ENCODE data around the gene SNAP29. TPM values are rescaled to one million over a fixed set of nuclear protein-coding genes. Genes with fewer than 3 reads are reported as not detected.
"Not testable (repeated sequence)": the region's sequence is repeated elsewhere in the genome, so short reads cannot be mapped to it uniquely, and the experiment has no call there.

SNAP29 gene
- total and polyA plus RNA-seq, 3 donors from 2014 or later: 41.8 to 127 (median 47.7) TPM

DNA sequence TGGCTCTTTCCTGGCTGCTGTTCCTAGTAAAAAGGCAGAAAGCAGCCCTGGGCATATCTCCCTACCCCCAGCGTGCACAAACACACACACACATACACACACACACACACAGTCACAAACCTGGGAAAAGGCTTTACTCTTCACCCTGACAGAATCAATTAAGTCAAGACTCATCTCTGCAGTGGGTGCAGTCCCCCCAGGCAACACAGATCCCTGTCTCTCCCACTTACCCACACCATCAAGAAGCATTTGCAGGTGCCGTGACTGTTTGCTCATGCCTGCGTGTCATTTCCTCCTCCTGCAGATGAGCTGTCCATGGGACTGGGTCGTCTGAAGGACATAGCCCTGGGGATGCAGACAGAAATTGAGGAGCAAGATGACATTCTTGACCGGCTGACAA is 28.6 kb downstream of the SNAP29 start:
- TF ChIP-seq, protein P1, sequence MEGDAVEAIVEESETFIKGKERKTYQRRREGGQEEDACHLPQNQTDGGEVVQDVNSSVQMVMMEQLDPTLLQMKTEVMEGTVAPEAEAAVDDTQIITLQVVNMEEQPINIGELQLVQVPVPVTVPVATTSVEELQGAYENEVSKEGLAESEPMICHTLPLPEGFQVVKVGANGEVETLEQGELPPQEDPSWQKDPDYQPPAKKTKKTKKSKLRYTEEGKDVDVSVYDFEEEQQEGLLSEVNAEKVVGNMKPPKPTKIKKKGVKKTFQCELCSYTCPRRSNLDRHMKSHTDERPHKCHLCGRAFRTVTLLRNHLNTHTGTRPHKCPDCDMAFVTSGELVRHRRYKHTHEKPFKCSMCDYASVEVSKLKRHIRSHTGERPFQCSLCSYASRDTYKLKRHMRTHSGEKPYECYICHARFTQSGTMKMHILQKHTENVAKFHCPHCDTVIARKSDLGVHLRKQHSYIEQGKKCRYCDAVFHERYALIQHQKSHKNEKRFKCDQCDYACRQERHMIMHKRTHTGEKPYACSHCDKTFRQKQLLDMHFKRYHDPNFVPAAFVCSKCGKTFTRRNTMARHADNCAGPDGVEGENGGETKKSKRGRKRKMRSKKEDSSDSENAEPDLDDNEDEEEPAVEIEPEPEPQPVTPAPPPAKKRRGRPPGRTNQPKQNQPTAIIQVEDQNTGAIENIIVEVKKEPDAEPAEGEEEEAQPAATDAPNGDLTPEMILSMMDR (IDR thresholded peaks at IDR 0.05): no peak
- TF ChIP-seq POLR2A (IDR thresholded peaks at IDR 0.05): no peak
- no peaks in the 10 kb centered on the region for H3K36me3 ChIP-seq (ENCODE audit: low read depth, missing control alignments)

DNA sequence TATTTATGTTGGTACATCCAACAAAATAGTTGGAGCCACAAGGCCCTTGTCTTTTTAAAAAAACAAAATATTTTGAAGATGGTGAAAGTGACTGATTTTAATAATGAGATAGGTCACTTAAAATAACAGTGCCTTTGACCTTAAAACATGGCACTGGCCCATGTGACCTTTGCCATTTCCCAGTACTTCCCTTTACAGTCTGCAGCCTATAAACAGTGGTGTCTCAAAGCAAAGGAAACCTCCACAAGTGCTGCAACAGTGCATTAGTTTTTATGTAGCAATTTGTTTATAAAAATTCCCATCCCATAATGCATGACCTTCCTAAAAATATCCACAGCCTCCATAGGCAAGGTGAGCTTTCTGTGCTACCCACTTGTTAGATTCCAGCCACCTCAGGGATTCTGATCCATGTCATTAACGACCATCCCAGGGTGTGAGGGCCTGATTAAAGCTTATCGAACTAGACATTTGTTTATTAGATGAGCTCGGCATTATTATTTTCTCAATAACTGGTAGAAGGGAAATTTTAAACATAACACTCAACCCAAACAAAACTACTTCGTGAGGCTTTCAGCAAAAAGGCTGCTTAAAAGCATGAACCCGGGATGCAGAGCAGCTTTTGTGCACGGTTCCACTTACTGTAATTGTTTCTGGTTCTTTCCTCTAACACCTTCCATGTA is 30.4 kb downstream of the SNAP29 start:
- H3K27ac ChIP-seq: no peak overlapping the region
- TF ChIP-seq, protein P1 (IDR thresholded peaks at IDR 0.05): no peak
- TF ChIP-seq POLR2A (IDR thresholded peaks at IDR 0.05): no peak
- no peak for DNase-seq
- H3K27me3 ChIP-seq: no peaks in the 10 kb centered on the region
- no peaks in the 10 kb centered on the region for H3K9me3 ChIP-seq
- WGBS, 2 donors: 91 to 94% methylated on average over 6 of the region's 6 CpGs
- intact Hi-C loops (cut with DNase I; ENCODE audit: low total_unique reads): no loop called here
- no peak overlapping the region for H3K4me3 ChIP-seq
- H3K36me3 ChIP-seq (ENCODE audit: low read depth, missing control alignments): no peaks in the 10 kb centered on the region
- peaks cover 3% of the 10 kb centered on the region for H3K4me1 ChIP-seq

More for the DNA sequence above, 28.6 kb downstream of the SNAP29 start:
- H3K4me3 ChIP-seq: no peak overlapping the region
- WGBS, 2 donors: 84 to 87% methylated on average over 5 of the region's 5 CpGs
- H3K27me3 ChIP-seq: no peaks in the 10 kb centered on the region
- no peak overlapping the region for H3K27ac ChIP-seq
- no peaks in the 10 kb centered on the region for H3K9me3 ChIP-seq
- intact Hi-C loops (cut with DNase I; ENCODE audit: low total_unique reads): no loop called here
- H3K4me1 ChIP-seq: peaks cover 3% of the 10 kb centered on the region
- DNase-seq: no peak

DNA sequence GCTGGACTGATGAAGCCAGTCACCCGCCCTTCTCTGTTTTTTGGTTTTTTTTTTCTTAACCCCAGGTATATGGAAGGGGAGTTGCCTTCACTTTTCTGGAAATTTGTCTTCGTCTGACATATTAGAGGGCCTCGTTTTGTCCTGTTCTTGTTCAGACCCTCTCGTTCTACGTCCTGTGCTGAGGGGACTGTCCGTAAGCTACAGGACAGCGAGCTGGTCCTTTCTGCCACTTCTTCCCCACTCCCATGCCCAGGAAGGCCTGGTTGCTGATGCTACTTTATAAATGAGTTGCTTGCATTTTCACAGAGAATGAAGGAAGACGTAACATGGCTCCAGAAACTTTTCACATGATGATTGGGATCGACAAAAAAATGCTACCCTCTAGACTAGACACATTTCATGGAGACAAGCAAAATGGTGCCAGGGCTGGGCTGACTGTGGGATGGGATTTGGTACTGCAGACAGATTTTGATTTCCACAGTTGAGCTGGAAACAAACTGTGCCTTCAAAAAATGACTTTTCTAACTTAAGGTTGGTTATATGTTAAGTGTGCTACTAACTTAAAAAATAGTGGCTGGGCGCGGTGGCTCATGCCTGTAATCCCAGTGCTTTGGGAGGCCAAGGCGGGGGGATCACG is 31.2 kb downstream of the SNAP29 start:
- Histone ChIP-seq H3K9me3 (no peaks in the 10 kb centered on the region), H3K27ac (no peak overlapping the region), H3K4me3 (no peak overlapping the region), H3K4me1 (peaks cover 3% of the 10 kb centered on the region), H3K36me3 (ENCODE audit: low read depth, missing control alignments) (no peaks in the 10 kb centered on the region), H3K27me3 (no peaks in the 10 kb centered on the region)
- no peak for TF ChIP-seq POLR2A (IDR thresholded peaks at IDR 0.05)
- TF ChIP-seq, protein P1 (IDR thresholded peaks at IDR 0.05): no peak
- intact Hi-C loops (cut with DNase I; ENCODE audit: low total_unique reads): no loop called here
- no peak for DNase-seq
- WGBS, 2 donors: 94 to 96% methylated on average over 13 of the region's 13 CpGs

DNA sequence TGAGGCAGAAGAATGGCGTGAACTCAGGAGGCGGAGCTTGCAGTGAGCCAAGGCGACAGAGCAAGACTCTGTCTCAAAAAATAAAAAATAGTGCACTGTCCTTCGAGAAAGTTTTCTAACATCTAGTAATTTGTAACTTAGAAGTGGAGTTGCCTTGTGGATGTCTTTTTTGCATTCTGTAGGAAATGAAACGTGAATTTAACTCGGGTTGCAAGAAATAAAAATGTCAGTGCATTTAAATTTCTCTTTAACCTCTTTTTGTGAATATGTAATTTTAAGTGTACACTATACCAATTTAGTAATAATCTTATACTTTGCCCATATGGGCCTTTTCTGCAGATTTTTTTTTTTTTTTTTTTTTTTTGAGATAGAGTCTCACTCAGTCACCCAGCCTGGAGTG is 32.2 kb downstream of the SNAP29 start:
- Histone ChIP-seq H3K4me3 (no peak overlapping the region), H3K4me1 (no peaks in the 10 kb centered on the region), H3K9me3 (no peaks in the 10 kb centered on the region), H3K36me3 (ENCODE audit: low read depth, missing control alignments) (no peaks in the 10 kb centered on the region), H3K27ac (no peak overlapping the region), H3K27me3 (no peaks in the 10 kb centered on the region)
- no peak for DNase-seq
- TF ChIP-seq POLR2A (IDR thresholded peaks at IDR 0.05): no peak
- TF ChIP-seq, protein P1 (IDR thresholded peaks at IDR 0.05): no peak
- intact Hi-C loops (cut with DNase I; ENCODE audit: low total_unique reads): no loop called here
- WGBS, 2 donors: 91 to 96% methylated on average over 6 of the region's 6 CpGs

DNA sequence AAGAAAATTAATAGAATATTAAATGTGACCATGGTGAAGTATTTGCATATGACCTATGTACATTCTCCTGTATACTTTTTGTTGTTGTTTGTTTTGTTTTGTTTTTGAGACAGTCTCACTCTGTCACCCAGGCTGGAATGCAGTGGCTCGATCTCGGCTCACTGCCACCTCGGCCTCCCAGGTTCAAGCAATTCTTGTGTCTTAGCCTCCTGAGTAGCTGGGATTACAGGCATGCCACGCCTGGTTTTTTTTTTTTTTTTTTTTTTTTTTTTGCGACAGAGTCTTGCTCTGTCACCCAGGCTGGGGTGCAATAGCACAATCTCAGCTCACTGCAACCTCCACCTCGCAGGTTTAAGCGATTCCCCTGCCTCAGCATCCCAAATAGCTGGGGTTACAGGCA is 38.9 kb downstream of the SNAP29 start:
- intact Hi-C loops (cut with DNase I; ENCODE audit: low total_unique reads): not testable (repeated sequence)

More for the DNA sequence above, 38.9 kb downstream of the SNAP29 start:
- not testable (repeated sequence) for H3K4me3 ChIP-seq; H3K27me3 ChIP-seq; H3K27ac ChIP-seq; H3K36me3 ChIP-seq (ENCODE audit: low read depth, missing control alignments); H3K9me3 ChIP-seq; H3K4me1 ChIP-seq; DNase-seq
- 91 to 97% methylated on average over 6 to 7 of the region's 7 CpGs for WGBS, 2 donors

Measured in testis (tissue), 3 donors.